ENCODE measurements around the gene GBP4.

The GBP4 gene

DNA sequence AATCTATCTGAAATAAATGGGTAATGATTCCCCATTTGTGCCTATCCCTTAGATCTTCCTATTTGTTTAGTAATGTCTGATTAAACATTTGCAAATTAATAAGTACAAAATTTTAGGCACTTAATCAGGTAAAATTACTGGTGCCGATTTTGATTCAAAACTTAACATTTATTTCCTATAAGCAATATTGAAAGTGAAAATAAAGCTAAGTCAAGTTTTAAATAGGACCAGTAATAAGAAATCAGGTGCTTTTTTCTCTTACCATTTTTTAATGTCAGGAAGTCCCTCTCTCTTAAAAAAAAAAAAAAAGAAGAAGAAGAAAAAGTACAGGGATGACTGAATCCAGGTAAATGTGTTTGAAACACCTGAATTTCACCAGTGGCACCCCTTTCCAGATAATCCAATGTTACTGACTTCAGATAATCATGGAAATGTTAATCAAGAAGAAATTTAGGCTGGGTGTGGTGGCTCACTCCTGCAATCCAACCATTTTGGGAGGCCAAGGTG lies 836 bp upstream of the GBP4 start:
- Histone ChIP-seq H3K27ac (no peak overlapping the region), H3K9me3 (no peaks in the 10 kb centered on the region), H3K36me3 (no peaks in the 10 kb centered on the region), H3K27me3 (peaks cover 36% of the 10 kb centered on the region), H3K4me1 (ENCODE audit: control insufficient read depth in 1 of 2, insufficient read depth in 1 of 2, low read depth in 1 of 2, low read length in 1 of 2) (peaks cover 4 to 20% of the 10 kb centered on the region in 2 experiments), H3K4me3 (ENCODE audit: low read depth in 1 of 2, low read length in 1 of 2) (no peak overlapping the region)
- TF ChIP-seq, protein P1, sequence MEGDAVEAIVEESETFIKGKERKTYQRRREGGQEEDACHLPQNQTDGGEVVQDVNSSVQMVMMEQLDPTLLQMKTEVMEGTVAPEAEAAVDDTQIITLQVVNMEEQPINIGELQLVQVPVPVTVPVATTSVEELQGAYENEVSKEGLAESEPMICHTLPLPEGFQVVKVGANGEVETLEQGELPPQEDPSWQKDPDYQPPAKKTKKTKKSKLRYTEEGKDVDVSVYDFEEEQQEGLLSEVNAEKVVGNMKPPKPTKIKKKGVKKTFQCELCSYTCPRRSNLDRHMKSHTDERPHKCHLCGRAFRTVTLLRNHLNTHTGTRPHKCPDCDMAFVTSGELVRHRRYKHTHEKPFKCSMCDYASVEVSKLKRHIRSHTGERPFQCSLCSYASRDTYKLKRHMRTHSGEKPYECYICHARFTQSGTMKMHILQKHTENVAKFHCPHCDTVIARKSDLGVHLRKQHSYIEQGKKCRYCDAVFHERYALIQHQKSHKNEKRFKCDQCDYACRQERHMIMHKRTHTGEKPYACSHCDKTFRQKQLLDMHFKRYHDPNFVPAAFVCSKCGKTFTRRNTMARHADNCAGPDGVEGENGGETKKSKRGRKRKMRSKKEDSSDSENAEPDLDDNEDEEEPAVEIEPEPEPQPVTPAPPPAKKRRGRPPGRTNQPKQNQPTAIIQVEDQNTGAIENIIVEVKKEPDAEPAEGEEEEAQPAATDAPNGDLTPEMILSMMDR (IDR thresholded peaks at IDR 0.05) = no peak

GRCh38 chr1:89198081-89198480 lies 661 bp downstream of the GBP4 start:
- H3K9me3 ChIP-seq = no peaks in the 10 kb centered on the region
- H3K4me3 ChIP-seq (ENCODE audit: low read depth in 1 of 2, low read length in 1 of 2) = peak overlapping the region; percentile 29 to 51
- TF ChIP-seq, protein P1 (IDR thresholded peaks at IDR 0.05) = no peak
- no peaks in the 10 kb centered on the region for H3K36me3 ChIP-seq
- peak overlapping the region; percentile 57 for H3K27ac ChIP-seq
- peaks cover 36% of the 10 kb centered on the region for H3K27me3 ChIP-seq
- peaks cover 4 to 20% of the 10 kb centered on the region in 2 experiments for H3K4me1 ChIP-seq (ENCODE audit: control insufficient read depth in 1 of 2, insufficient read depth in 1 of 2, low read depth in 1 of 2, low read length in 1 of 2)

- H3K27me3 ChIP-seq = peaks cover 36% of the 10 kb centered on the region
- H3K36me3 ChIP-seq = no peaks in the 10 kb centered on the region
- no peak overlapping the region for H3K4me3 ChIP-seq (ENCODE audit: low read depth in 1 of 2, low read length in 1 of 2)
- H3K9me3 ChIP-seq = no peaks in the 10 kb centered on the region
- H3K27ac ChIP-seq = no peak overlapping the region
- TF ChIP-seq, protein P1 (IDR thresholded peaks at IDR 0.05) = no peak
- peaks cover 4 to 20% of the 10 kb centered on the region in 2 experiments for H3K4me1 ChIP-seq (ENCODE audit: control insufficient read depth in 1 of 2, insufficient read depth in 1 of 2, low read depth in 1 of 2, low read length in 1 of 2)
Measured at GRCh38 chr1:89195476-89195875, 3.3 kb downstream of the GBP4 start.

GRCh38 chr1:89191314-89191713 lies 7.4 kb downstream of the GBP4 start:
- Histone ChIP-seq H3K4me3 (ENCODE audit: low read depth in 1 of 2, low read length in 1 of 2) (no peak overlapping the region), H3K4me1 (ENCODE audit: control insufficient read depth in 1 of 2, insufficient read depth in 1 of 2, low read depth in 1 of 2, low read length in 1 of 2) (no peaks in the 10 kb centered on the region), H3K27ac (no peak overlapping the region), H3K27me3 (peaks cover 4% of the 10 kb centered on the region), H3K9me3 (no peaks in the 10 kb centered on the region), H3K36me3 (no peaks in the 10 kb centered on the region)
- TF ChIP-seq, protein P1 (IDR thresholded peaks at IDR 0.05) = no peak

DNA sequence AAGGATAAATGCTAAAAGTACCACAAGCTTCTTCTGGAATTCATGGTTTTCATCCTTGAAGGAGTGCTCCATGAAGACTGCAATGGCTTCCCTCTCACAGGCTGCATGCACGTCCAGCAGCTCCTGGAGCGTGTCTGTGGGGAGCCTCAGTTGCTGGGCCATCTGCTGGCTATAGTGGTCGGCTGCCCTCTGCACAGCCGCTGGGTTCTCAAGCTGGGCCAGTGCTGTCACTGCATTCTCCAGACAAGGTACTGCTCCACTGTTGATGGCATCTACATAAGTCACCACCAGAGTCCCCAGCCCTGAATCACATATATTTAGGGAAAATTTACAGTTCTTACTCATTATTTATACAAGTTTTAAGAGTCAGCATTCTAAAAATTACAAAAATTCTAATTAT lies 8.7 kb downstream of the GBP4 start:
- Histone ChIP-seq H3K4me1 (ENCODE audit: control insufficient read depth in 1 of 2, insufficient read depth in 1 of 2, low read depth in 1 of 2, low read length in 1 of 2) (no peaks in the 10 kb centered on the region), H3K36me3 (no peaks in the 10 kb centered on the region), H3K27me3 (no peaks in the 10 kb centered on the region), H3K9me3 (no peaks in the 10 kb centered on the region), H3K4me3 (ENCODE audit: low read depth in 1 of 2, low read length in 1 of 2) (no peak overlapping the region), H3K27ac (no peak overlapping the region)
- TF ChIP-seq, protein P1 (IDR thresholded peaks at IDR 0.05) = no peak

DNA sequence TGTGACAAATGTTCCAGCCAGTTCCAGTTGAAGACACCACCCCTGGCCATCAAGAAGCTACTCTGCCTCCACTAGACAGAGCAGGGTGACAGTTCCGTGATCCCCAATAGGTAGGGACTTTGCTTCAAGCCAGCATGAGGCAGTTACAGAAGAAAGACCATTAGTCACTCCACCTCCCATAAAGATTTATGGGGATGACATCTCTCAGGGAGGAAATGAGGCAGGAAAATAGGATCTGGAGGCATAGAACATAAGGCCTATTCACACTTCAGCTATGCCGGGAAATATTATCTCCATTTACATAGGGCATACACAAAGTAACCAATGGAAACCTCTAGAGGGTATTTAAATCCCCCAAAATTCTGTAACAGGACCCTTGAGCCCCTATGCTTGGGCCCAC lies 19.4 kb downstream of the GBP4 start:
- Histone ChIP-seq H3K4me1 (ENCODE audit: control insufficient read depth in 1 of 2, insufficient read depth in 1 of 2, low read depth in 1 of 2, low read length in 1 of 2) (no peaks in the 10 kb centered on the region), H3K36me3 (no peaks in the 10 kb centered on the region), H3K27me3 (no peaks in the 10 kb centered on the region), H3K27ac (no peak overlapping the region), H3K9me3 (no peaks in the 10 kb centered on the region), H3K4me3 (ENCODE audit: low read depth in 1 of 2, low read length in 1 of 2) (no peak overlapping the region)
- TF ChIP-seq, protein P1 (IDR thresholded peaks at IDR 0.05) = no peak
